GM18861 (cell line): ENCODE measurements around the gene ERFL.
"Not testable (repeated sequence)": the region's sequence is repeated elsewhere in the genome, so short reads cannot be mapped to it uniquely, and the experiment has no call there.

Experiments used
- ATAC-seq: cut with Tn5 transposase; IDR thresholded peaks from one replicate; pipeline ENCODE4 v1.9.1; 2021; ENCODE audit not compliant: unreplicated experiment

The ERFL gene

GRCh38 chr19:41879670-41880328 lies 48.5 kb downstream of the ERFL start:
- no peak for ATAC-seq

GRCh38 chr19:41879080-41879479 lies 49.2 kb downstream of the ERFL start:
- no peak for ATAC-seq

- ATAC-seq: no peak
These were observed 50.0 kb downstream of the ERFL start for GRCh38 chr19:41877916-41878905.

GRCh38 chr19:41876847-41877832 lies 51.1 kb downstream of the ERFL start, which contains the start of gene CD79A:
Gene CD79A (plus strand): TSS chr19:41877279. CDS start chr19:41877305, 26 bp downstream.
- ATAC-seq: peak; percentile 55

GRCh38 chr19:41875973-41876372 lies 52.3 kb downstream of the ERFL start:
- not testable (repeated sequence) for ATAC-seq

- no peak for ATAC-seq
These were observed 55.2 kb downstream of the ERFL start for GRCh38 chr19:41872775-41873647.

GRCh38 chr19:41872384-41872774 lies 55.9 kb downstream of the ERFL start:
- ATAC-seq: no peak

GRCh38 chr19:41871573-41872383 lies 56.5 kb downstream of the ERFL start:
- peak; percentile 37 for ATAC-seq

- no peak for ATAC-seq
These were observed 57.8 kb downstream of the ERFL start for GRCh38 chr19:41870401-41870873.

GRCh38 chr19:41869374-41869955 lies 58.8 kb downstream of the ERFL start:
- no peak for ATAC-seq

GRCh38 chr19:41868989-41869300 lies 59.3 kb downstream of the ERFL start:
- no peak for ATAC-seq

GRCh38 chr19:41868120-41868988 lies 59.9 kb downstream of the ERFL start:
- ATAC-seq: no peak

- ATAC-seq: no peak
These were observed 62.0 kb downstream of the ERFL start for GRCh38 chr19:41866284-41866683.

GRCh38 chr19:41864374-41864773 lies 63.9 kb downstream of the ERFL start:
- no peak for ATAC-seq

GRCh38 chr19:41863209-41863931 lies 64.9 kb downstream of the ERFL start:
- ATAC-seq: no peak

GRCh38 chr19:41862445-41862986 lies 65.7 kb downstream of the ERFL start:
- no peak for ATAC-seq

- ATAC-seq: no peak
These were observed 66.4 kb downstream of the ERFL start for GRCh38 chr19:41861846-41862245.
